Measurements from ENCODE around the gene PBX3.

The PBX3 gene

DNA sequence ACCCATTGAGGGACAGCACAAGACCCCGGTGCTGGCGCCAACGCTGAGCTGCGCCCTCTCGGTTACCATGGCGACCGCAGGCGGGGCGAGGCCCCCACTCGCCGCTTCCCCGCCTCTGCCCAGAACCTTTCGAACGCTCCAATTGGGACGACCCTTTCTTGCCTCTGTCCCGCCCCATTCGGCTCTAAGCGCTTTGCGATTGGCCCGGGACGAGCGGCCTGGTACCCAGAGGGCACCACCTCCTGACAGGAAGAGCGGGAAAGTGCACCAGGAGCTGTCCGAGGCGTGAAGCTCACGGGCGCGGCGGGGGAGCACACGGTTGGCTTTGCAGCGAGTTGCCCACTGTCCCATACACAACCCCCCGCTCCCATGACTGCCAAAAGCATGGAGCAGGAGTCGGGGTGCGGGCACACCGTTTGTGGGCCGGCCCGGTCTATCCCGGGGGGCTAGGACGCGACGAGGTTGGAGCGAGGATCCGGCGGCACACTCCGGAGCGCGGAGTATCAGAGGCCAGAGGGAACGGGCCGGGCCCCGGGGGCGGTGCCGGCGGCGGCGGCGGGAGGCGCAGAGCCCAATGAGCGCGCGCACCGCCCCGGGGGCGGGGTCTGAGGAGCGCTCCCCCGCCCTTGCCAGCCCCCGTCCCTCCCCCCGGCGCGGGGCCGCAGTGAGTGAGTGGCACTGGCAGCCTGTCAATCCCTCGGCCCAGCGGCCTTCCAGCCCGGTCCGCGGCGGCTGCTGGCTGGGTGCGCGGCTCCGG lies 978 bp upstream of the PBX3 start:
- TF ChIP-seq PAX5 (IDR thresholded peaks at IDR 0.05; ENCODE audit: insufficient read depth, low read length, severe bottlenecking): no peak
- no peak for TF ChIP-seq SPI1 (IDR thresholded peaks at IDR 0.05; ENCODE audit: low read depth, low read length)
- peak; percentile 54; the same call in 1 of the 2 replicates for TF ChIP-seq POLR2A (IDR thresholded peaks at IDR 0.05; ENCODE audit: low read depth, low read length)
- TF ChIP-seq TAF1 (IDR thresholded peaks at IDR 0.05; ENCODE audit: low read depth, low read length): peak; percentile 32; the same call in 1 of the 2 replicates
- TF ChIP-seq POLR2AphosphoS5 (IDR thresholded peaks at IDR 0.05; ENCODE audit: low read depth, low read length): peak; percentile 43; the same call in 1 of the 2 replicates
- DNase-seq (ENCODE audit: insufficient read length, low spot score) (peak; percentile 85), FAIRE-seq (peak; percentile 91)

DNA sequence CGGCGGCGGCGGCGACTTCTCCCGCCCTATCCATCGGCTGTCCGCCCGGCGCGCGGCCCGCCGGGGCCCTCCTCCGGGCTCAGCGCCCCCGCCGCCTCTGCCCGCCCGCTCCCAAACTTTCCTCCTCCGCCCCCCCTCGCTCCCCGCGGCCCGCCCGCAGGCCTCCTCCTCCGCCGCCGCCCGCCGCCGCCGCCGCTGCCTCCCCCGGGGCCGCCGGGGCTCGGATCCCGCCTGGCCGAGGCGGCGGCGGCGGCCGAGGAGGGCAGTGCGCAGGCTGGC lies 460 bp upstream of the PBX3 start:
- TF ChIP-seq SPI1 (IDR thresholded peaks at IDR 0.05; ENCODE audit: low read depth, low read length) (no peak), TAF1 (IDR thresholded peaks at IDR 0.05; ENCODE audit: low read depth, low read length) (no peak), POLR2AphosphoS5 (IDR thresholded peaks at IDR 0.05; ENCODE audit: low read depth, low read length) (no peak), PAX5 (IDR thresholded peaks at IDR 0.05; ENCODE audit: insufficient read depth, low read length, severe bottlenecking) (no peak), POLR2A (IDR thresholded peaks at IDR 0.05; ENCODE audit: low read depth, low read length) (no peak)
- DNase-seq (ENCODE audit: insufficient read length, low spot score) (no peak), FAIRE-seq (no peak)

DNA sequence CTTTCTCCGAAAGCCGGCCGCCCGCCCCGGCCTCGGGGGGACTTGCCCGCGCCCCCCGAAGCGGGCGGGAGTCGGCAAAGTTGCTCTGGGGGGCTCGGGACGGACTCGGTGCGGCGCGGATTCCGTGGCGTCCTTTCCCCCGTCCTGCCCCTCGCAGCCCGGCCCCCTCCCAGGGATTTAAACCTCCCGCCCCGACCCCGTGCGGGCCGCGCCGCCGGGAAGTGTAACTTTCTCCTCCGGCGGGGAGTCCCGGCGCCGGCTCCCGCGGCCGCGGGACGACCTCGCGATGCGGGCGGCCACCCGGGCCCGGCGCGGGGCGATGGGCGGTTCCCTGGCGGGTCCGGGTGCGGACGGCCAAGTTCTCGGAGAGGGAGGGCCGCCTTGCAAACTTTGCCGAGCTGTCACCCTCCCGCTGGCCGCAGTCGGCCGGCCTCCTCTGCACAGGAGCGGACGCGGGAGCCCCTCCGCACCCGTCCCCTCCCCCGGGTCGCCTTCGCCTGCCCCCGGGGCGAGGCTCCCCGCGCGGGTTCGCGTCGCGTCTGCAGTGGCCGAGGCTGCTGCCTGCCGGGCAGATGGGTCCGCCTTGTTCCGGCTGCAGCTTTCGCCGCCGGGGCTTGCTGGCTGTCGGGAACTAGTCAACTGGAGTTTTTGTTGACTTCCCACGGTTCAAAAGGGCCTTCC lies 732 bp downstream of the PBX3 start:
- TF ChIP-seq POLR2AphosphoS5 (IDR thresholded peaks at IDR 0.05; ENCODE audit: low read depth, low read length) (no peak), SPI1 (IDR thresholded peaks at IDR 0.05; ENCODE audit: low read depth, low read length) (no peak), POU2F2 (IDR thresholded peaks at IDR 0.05; ENCODE audit: low read depth, low read length) (no peak), TAF1 (IDR thresholded peaks at IDR 0.05; ENCODE audit: low read depth, low read length) (no peak), POLR2A (IDR thresholded peaks at IDR 0.05; ENCODE audit: low read depth, low read length) (no peak), PAX5 (IDR thresholded peaks at IDR 0.05; ENCODE audit: insufficient read depth, low read length, severe bottlenecking) (no peak)
- FAIRE-seq (peak; percentile 62), DNase-seq (ENCODE audit: insufficient read length, low spot score) (peak; percentile 26)

DNA sequence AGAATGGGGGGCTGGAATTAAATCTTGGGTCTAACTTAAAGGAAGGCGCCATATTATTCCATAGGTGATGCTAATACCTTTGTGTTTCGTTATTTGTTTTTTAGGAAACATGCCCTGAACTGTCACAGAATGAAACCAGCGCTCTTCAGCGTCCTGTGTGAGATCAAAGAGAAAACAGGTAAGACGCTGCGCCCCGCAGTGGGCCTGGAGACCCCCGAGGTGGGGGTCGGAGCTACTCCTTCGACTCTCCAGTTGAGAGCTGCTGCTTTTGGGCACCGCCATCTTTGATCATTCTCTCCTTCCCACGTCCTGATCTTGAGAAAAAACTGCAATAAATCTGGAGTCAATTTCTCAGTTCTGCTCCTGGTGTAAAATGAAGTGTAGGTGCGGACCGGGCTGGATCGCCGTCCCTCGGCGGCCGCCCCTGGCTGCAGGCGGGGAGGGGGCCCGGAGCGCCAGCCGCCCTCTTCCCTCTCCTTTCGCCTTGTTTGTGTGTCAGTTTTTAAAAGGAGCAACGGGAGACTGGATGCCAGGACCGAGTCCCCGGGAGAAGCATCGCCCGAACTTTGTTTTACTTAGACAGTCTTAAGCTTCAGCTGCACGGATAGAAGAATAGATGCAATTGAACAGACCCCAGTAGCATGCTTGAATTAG lies 1.4 kb downstream of the PBX3 start:
- FAIRE-seq: peak; percentile 40
- TF ChIP-seq POU2F2 (IDR thresholded peaks at IDR 0.05; ENCODE audit: low read depth, low read length) (no peak), PAX5 (IDR thresholded peaks at IDR 0.05; ENCODE audit: insufficient read depth, low read length, severe bottlenecking) (no peak), TAF1 (IDR thresholded peaks at IDR 0.05; ENCODE audit: low read depth, low read length) (no peak; the same call in 1 of the 2 replicates), POLR2AphosphoS5 (IDR thresholded peaks at IDR 0.05; ENCODE audit: low read depth, low read length) (no peak), POLR2A (IDR thresholded peaks at IDR 0.05; ENCODE audit: low read depth, low read length) (no peak), SPI1 (IDR thresholded peaks at IDR 0.05; ENCODE audit: low read depth, low read length) (no peak)
- DNase-seq (ENCODE audit: insufficient read length, low spot score): no peak

DNA sequence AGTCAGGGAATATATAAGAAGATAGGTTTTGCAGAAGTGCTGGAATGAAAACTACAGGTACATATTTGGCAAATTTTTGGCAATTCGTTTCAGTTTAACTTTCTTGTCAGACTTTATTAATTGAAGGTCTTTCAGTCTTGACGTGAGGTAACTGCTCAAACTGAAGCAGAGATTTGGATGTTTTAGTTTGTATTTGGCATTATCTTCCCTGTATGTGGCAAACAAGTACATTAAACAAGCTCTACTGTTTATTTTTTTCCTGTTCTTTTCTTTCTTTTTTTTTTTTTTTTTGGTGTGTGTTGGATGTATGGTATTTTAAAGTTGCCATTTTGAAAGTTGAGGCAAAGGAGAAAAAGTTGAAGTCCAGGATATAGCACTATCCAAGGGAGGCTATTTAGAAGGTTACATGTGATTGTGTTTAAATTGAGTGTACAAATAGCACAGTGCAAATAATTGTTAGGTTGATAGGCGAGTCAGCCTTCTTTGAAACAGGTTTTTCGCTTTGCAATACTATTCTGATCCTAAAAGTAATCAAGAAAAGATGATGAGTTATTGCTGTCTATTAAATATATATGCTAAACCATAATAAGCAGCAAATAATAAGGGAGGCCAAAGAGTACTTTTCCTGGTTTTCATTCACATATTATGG lies 2.2 kb downstream of the PBX3 start:
- FAIRE-seq: peak; percentile 45
- TF ChIP-seq PAX5 (IDR thresholded peaks at IDR 0.05; ENCODE audit: insufficient read depth, low read length, severe bottlenecking): no peak
- no peak for TF ChIP-seq POLR2A (IDR thresholded peaks at IDR 0.05; ENCODE audit: low read depth, low read length)
- no peak for TF ChIP-seq TAF1 (IDR thresholded peaks at IDR 0.05; ENCODE audit: low read depth, low read length)
- TF ChIP-seq POLR2AphosphoS5 (IDR thresholded peaks at IDR 0.05; ENCODE audit: low read depth, low read length): no peak
- TF ChIP-seq POU2F2 (IDR thresholded peaks at IDR 0.05; ENCODE audit: low read depth, low read length): no peak
- no peak for TF ChIP-seq SPI1 (IDR thresholded peaks at IDR 0.05; ENCODE audit: low read depth, low read length)
- no peak for DNase-seq (ENCODE audit: insufficient read length, low spot score)

DNA sequence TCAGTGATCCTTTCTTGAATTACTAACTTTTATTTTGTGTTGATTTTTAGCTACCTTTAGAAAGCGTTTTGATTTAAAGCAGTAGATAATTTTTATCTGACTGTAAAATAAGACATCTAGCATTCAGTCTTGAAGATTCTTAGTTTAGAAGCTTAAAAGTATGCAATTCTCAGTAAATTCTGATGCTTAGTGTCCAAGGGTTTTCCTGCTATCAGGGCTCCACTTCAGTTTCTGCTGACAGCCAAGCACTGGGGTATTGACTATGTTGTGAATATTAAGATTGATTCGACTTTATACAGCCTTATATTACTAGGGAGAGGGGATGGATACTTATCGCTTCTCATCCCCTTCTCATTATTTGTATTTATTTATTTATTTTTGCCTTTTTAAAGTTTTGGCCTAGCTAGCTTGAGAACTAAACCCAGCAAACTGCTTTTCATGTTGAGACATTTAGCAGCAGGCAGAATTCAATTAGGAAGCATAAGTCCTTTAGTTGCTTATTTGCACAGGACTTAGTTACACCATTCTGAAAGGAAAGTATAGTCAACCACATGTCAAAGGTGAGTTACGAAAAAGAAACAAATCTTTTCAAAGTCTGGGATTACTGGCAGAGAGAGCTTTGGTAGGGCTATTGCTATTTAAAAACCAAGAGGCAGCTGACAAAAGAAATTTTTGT lies 2.9 kb downstream of the PBX3 start:
- TF ChIP-seq POU2F2 (IDR thresholded peaks at IDR 0.05; ENCODE audit: low read depth, low read length): no peak
- no peak for TF ChIP-seq SPI1 (IDR thresholded peaks at IDR 0.05; ENCODE audit: low read depth, low read length)
- TF ChIP-seq POLR2A (IDR thresholded peaks at IDR 0.05; ENCODE audit: low read depth, low read length): no peak
- no peak for TF ChIP-seq POLR2AphosphoS5 (IDR thresholded peaks at IDR 0.05; ENCODE audit: low read depth, low read length)
- no peak for TF ChIP-seq TAF1 (IDR thresholded peaks at IDR 0.05; ENCODE audit: low read depth, low read length)
- no peak for TF ChIP-seq PAX5 (IDR thresholded peaks at IDR 0.05; ENCODE audit: insufficient read depth, low read length, severe bottlenecking)
- no peak for DNase-seq (ENCODE audit: insufficient read length, low spot score)

DNA sequence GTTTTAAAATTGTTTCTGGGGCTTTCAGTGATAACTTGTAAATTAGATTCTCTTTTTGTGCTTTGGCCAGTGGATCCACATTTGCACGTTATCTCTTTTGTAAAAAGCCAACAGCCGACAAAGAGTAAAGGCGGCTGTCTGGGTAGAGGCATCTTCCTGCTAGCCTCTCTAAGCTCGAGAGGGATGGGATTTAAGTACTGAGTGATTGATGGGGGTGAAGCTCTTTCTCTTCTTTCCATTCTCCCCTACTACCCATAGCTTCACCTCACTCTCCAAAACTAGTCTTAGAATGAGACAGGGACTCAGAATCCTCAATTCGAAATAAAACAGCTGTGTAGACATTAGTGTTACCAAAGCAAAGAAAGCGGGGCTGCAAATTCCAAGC lies 3.4 kb downstream of the PBX3 start:
- FAIRE-seq (no peak), DNase-seq (ENCODE audit: insufficient read length, low spot score) (no peak)
- no peak for TF ChIP-seq TAF1 (IDR thresholded peaks at IDR 0.05; ENCODE audit: low read depth, low read length)
- no peak for TF ChIP-seq POLR2A (IDR thresholded peaks at IDR 0.05; ENCODE audit: low read depth, low read length)
- TF ChIP-seq SPI1 (IDR thresholded peaks at IDR 0.05; ENCODE audit: low read depth, low read length): no peak

More for the DNA sequence above, 2.9 kb downstream of the PBX3 start:
- no peak for FAIRE-seq

DNA sequence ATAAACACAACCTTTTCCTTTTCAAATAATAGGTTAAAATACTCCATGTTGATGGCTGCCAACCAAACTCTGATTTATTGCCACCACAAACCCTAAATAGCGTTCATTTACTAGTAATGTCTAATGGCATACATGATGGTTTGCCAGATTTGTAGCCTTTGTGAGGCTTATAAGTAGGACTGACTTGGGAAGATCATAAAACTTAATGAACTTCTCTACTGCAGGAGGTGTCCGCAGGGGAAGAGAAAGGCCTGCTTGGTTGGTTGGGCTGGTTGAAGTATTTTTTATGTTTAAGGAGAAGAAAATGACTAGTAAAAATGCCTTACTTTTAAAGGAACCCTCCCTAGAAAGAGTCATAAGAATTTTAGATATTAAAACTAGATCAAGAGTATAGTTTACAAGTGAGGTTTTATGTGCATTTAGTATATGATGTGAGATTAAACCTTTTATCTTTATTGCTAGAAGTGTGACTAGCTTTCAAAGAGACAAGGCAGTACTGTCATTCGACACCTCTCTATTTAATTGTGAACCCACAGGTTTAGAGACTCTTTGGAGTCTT lies 5.0 kb downstream of the PBX3 start:
- DNase-seq (ENCODE audit: insufficient read length, low spot score): no peak
- TF ChIP-seq POU2F2 (IDR thresholded peaks at IDR 0.05; ENCODE audit: low read depth, low read length) (no peak), TAF1 (IDR thresholded peaks at IDR 0.05; ENCODE audit: low read depth, low read length) (no peak), PAX5 (IDR thresholded peaks at IDR 0.05; ENCODE audit: insufficient read depth, low read length, severe bottlenecking) (no peak), SPI1 (IDR thresholded peaks at IDR 0.05; ENCODE audit: low read depth, low read length) (no peak), POLR2AphosphoS5 (IDR thresholded peaks at IDR 0.05; ENCODE audit: low read depth, low read length) (no peak), POLR2A (IDR thresholded peaks at IDR 0.05; ENCODE audit: low read depth, low read length) (no peak)
- FAIRE-seq: no peak
